HG02852 (cell line): Measurements from ENCODE around the gene TECRL.

ENCODE experiments used
- ATAC-seq: cut with Tn5 transposase; IDR thresholded peaks from one replicate; pipeline ENCODE4 v1.9.1; 2021; ENCODE audit warnings: mild to moderate bottlenecking, moderate library complexity; ENCODE audit not compliant: unreplicated experiment

The TECRL gene

GRCh38 chr4:64330143-64330542 lies 79.1 kb downstream of the TECRL start:
- ATAC-seq: no peak

GRCh38 chr4:64327237-64327636 lies 82.0 kb downstream of the TECRL start:
- ATAC-seq: no peak

- ATAC-seq: no peak
Observed at GRCh38 chr4:64326507-64326906, 82.7 kb downstream of the TECRL start.

- no peak for ATAC-seq
Observed at GRCh38 chr4:64306255-64306565, 103.0 kb downstream of the TECRL start.

GRCh38 chr4:64305565-64306254 lies 103.5 kb downstream of the TECRL start:
- ATAC-seq: peak; percentile 79

GRCh38 chr4:64272432-64272831 lies 136.8 kb downstream of the TECRL start:
- no peak for ATAC-seq

- no peak for ATAC-seq
Observed at GRCh38 chr4:64271601-64272081, 137.6 kb downstream of the TECRL start.

GRCh38 chr4:64266669-64267068 lies 142.6 kb downstream of the TECRL start:
- ATAC-seq: no peak

- no peak for ATAC-seq
Observed at GRCh38 chr4:64266263-64266662, 143.0 kb downstream of the TECRL start.

GRCh38 chr4:64251781-64252180 lies 157.5 kb downstream of the TECRL start:
- ATAC-seq: no peak

- ATAC-seq: no peak
Observed at GRCh38 chr4:64250488-64250887, 158.8 kb downstream of the TECRL start.

- no peak for ATAC-seq
Observed at GRCh38 chr4:64250061-64250460, 159.2 kb downstream of the TECRL start.

GRCh38 chr4:64248186-64248585 lies 161.1 kb downstream of the TECRL start:
- no peak for ATAC-seq

GRCh38 chr4:64230709-64231310 lies 178.4 kb downstream of the TECRL start:
- no peak for ATAC-seq
